GM15510 (cell line): ENCODE measurements around the gene RPP30.

Source experiments
- POLR2A ChIP-seq: IDR thresholded peaks from 3 replicates; pipeline ENCODE4 v1.6.1; 2011; ENCODE audit warnings: borderline replicate concordance; ENCODE audit not compliant: insufficient read length; ENCODE audit errors: extremely low read depth

The RPP30 gene

DNA sequence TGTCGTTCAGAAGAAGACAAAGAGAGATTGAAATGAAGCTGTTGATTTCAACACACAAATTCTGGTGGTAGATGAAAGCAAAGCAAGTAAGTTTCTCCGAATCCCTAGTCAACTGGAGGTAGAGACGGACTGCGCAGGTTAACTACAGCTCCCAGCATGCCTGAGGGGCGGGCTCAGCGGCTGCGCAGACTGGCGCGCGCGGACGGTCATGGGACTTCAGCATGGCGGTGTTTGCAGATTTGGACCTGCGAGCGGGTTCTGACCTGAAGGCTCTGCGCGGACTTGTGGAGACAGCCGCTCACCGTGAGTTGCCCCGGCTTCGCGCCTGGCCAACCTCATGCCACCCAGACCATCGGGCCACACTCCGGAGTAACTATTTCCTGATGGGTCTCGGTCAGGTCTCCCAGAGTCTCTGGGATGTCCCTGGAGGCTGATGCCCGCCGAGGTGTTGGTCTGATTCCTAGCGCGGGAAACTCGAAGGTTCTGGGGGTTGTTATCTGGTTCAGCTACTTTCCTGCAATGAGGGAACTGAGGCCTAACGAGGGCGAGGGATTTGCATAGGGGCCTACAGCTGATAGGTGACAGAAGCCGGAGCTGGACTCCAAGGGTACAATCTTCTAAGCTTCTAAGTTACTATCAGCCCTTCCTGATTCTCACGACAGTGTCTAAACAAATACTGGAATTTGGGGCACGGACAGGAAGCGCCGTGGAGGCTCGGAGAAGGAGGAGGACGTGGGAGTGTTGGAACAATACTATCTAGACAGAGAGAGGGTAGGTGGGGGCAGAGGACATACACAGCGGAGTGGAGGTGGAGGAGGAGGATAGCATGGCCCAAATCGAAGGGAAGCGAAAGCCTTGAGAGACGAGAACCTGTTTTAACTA, at the start of gene RPP30:
Gene RPP30 (plus strand): TSS at position 209 of the 882 bp plus-strand sequence. CDS start 13 bp downstream, at position 222.
- peak; percentile 71 for TF ChIP-seq POLR2A

- TF ChIP-seq POLR2A: no peak
These were observed 49.3 kb upstream of the RPP30 start for GRCh38 chr10:90822508-90822907.

- TF ChIP-seq POLR2A: no peak
These were observed 39.7 kb upstream of the RPP30 start for GRCh38 chr10:90832111-90832510.

DNA sequence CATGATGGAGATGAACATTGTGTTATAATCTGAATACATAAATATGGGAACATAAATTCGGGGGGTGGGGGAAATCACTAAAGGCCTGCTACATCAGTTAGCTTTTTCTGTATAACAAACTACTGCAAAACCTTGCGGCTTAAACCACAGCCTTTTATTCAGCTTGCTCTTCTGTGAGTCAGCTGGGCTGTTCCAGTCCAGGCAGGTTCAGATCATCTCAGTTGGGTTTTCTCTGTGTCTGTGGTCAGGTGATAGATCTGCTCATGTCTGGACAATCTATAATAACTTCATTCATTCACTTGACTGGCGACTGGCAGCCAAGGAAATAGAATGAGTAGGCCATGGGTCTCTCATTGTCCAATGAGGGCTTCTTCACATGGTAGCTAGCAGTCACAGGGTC, 37.4 kb upstream of the RPP30 start:
- no peak for TF ChIP-seq POLR2A

DNA sequence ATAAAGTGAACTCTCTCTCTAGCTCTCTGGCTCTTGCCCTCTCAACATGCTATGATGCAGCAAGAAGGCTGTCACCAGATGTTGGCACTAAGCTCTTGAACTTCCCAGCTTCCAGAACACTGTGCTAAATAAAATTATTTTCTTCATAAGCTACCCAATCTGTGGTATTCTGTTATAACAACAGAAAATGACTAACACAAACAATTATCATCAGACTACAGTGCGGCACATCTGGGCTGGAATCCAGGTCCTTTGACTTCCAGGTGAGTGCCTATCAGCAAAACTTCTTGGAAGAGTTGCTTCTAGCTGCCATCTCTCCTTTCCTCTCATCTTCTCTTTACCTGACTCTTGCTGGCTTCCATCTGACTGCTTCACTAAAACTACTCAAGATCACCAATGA, 34.3 kb upstream of the RPP30 start:
- TF ChIP-seq POLR2A: no peak

- no peak for TF ChIP-seq POLR2A
These were observed 29.0 kb upstream of the RPP30 start for GRCh38 chr10:90842725-90843124.

- TF ChIP-seq POLR2A: no peak
These were observed 26.0 kb upstream of the RPP30 start for GRCh38 chr10:90845726-90846125.

DNA sequence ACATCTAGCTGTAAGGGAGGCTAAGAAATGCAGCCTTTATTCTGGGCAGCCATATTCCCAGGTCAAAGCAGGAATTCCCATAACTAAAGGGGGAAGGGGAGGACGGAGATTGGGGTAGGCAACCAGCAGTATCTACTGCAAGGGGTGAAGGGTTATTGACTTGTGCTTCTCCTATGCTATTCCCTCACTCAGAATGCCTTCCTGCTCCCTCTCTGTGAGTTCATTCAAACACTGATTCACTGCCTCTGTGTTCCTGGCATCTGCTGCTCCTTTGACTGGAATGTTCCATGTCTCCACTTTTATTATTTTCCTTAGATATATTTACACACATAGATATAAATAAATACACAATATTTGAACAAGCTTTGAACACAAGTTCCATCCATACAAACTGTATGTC, 25.0 kb upstream of the RPP30 start:
- TF ChIP-seq POLR2A: no peak

GRCh38 chr10:90847436-90847835, 24.3 kb upstream of the RPP30 start:
- TF ChIP-seq POLR2A: no peak

GRCh38 chr10:90849956-90850749, 21.6 kb upstream of the RPP30 start:
- no peak for TF ChIP-seq POLR2A

DNA sequence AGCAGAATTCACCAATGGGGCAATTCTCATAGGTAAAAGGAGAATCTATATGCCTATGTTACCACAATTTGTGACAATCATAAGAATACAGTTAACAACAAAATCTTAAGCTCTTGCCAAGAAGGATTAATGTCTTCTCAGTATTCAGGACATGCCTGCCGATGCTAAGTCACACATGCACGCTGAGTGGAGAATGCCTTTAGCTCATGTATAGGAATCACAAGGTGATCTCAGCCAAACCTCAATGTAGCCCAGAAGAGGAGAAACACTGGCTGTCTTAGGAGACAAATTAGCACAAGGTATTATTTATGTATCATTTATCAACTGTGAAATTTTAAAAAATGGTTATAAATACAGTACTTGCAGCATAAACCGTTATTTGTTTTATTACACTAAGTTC, 16.6 kb upstream of the RPP30 start:
- no peak for TF ChIP-seq POLR2A

- no peak for TF ChIP-seq POLR2A
These were observed 15.5 kb upstream of the RPP30 start for GRCh38 chr10:90856261-90856660.

GRCh38 chr10:90856964-90857634, 14.7 kb upstream of the RPP30 start:
- no peak for TF ChIP-seq POLR2A

GRCh38 chr10:90857635-90858460, 13.9 kb upstream of the RPP30 start, which contains the start of gene HTR7:
HTR7 (minus strand) TSS chr10:90858039; CDS start chr10:90857671, 368 bp downstream.
- TF ChIP-seq POLR2A: no peak
